Activated CD8-positive, alpha-beta memory T cell treated with anti-CD3 and anti-CD28 coated beads, Interleukin-2, amount 50 U/mL, for 24 hours (primary cell): Measurements from ENCODE around the gene SLAMF7.
"Not testable (repeated sequence)": the region's sequence is repeated elsewhere in the genome, so short reads cannot be mapped to it uniquely, and the experiment has no call there.

Experiments used
- DNase-seq: peaks from one replicate; pipeline ENCODE4 v3.0.0-alpha.2; 2020; ENCODE audit errors: extremely low read depth

The SLAMF7 gene

DNA sequence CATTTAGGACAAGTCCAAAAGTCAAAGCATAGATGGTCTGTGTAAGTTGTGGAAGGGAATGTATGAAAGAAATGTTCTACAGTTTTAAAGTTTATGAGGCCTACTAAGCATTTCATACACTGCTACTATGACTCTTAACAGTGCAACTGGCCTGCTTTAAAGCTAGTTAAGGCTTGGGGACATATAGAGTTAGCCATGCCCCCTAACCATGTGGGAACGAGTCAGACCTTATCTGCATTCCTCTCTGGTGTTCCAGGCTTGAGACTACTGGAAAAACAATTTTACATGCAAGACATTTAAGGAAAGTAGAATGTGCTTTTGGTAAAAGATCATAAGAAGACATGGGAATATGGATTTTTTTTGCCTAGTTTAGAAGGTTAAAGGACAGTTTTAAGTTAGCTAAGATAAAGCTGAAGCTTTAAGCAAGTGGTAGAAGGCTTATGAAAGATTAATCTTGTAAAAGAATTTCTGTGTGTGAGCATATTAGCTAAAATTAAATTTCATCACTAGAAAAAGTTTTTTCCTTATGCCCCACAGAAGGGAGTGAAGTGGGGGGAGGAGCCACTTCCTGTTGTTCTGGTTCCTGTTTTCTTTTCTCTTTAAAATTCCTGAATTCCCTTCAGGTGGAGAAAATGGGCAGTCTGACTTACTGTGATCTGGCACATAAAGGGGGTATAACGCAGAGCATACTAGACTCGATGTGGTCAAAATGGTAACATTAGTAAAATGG lies 18.5 kb upstream of the SLAMF7 start:
- no peak for DNase-seq

DNA sequence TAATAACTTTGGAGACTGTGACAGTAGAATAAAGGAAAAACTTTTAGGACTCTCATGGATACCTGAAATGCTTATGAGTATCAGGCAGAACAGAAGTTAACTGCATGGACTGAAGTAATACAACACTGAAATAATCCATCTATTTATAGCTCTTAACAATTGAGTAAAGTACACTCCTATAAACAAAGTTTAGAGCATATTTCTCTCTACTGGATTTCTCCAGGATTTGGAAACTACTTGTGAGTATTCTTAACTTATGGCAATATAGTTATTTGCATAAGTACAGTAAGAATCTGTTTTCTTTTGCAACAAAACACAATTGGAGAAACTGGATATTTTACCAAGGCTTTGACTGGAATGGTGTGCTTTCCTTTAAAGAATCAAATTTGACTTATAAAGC lies 17.6 kb upstream of the SLAMF7 start:
- no peak for DNase-seq

DNA sequence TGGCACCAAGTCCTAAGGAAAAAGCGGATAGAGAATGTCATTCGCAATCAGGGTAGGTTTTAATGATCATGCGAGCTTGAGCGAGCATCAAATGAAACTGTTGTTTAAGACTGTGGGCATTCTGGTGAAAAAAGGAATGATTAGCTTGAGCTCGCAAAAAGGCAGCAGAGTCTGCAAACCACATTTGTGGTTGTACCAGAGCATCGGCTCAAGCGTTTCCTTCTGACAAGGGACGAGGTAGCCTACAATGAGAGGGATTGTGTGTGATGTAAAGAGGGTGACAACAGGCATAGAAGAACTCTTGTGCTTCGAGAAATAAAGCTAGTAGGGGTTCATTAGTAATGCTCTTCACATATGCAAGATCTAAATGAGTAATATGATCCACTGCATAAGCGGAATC lies 16.3 kb upstream of the SLAMF7 start:
- no peak for DNase-seq

DNA sequence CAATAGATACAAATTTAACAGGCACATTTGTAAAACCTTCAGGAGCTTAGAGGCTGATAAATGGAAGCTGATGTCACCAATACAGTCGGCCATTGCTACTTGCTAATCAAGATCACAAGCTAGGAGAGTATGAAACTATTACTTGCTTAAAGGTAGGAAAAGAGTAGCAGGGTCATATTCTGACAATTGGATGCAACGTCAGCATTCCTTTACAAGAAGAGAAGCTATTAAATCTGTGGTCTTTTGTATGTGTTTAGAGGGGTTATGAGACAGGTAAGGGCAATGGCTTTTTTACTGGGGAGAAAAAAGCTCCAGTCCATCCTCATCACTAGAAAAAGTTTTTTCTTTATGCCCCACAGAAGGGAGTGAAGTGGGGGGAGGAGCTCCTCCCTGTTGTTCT lies 15.7 kb upstream of the SLAMF7 start:
- no peak for DNase-seq

DNA sequence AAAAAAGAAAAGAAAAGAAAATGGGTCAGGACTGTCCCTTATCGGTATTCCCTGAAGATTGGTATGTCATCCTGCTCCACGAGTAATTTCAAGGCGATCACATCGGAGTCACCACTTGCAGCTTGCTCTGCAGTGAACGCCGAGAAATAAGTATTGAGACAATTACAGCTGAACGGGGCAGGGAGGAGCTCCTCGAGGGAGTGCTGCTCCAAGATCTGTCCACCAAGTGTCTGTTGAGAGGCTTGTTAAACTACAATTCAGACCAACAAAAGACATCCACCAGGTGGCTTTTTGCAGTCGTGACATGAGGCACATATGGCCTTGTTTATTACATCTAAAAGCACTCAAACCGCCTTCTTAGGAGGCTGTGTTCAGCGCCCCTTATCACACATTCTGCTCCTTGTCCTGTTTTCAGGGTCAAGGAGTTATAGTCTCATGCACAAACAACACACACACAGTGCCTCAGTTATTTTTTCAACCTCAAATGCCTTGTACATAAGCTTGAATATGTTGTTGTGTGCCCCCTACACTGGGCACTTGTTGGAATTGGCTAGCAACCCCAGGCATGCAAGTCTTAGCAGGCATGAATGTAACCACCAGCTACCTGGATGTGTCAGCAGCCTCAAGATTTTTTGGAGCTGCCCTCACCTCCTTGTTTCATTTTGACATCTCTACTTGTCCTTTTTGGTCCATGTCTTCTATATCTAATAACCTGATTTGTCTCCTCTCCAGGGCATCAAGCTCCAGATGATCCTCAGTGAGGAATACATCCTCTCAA lies 14.4 kb upstream of the SLAMF7 start:
- DNase-seq = no peak

DNA sequence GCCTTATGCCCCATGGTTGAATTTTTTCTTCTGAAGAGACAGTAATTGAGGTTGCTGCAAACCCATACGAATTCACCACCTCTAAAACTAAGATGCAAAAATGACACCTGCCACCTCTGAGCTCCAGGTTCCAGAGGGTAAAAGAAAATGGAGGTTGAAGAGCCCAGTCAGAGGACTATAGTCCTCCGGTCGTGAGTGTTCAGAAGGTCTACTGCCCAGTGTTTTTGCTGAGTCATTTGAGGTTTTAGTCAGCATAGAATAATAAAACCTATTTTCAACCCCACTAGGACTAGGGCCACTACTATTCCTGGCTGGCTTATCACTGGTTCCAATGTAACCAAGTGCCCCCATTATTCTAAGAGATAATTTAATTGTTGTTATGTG lies 12.9 kb upstream of the SLAMF7 start:
- no peak for DNase-seq

DNA sequence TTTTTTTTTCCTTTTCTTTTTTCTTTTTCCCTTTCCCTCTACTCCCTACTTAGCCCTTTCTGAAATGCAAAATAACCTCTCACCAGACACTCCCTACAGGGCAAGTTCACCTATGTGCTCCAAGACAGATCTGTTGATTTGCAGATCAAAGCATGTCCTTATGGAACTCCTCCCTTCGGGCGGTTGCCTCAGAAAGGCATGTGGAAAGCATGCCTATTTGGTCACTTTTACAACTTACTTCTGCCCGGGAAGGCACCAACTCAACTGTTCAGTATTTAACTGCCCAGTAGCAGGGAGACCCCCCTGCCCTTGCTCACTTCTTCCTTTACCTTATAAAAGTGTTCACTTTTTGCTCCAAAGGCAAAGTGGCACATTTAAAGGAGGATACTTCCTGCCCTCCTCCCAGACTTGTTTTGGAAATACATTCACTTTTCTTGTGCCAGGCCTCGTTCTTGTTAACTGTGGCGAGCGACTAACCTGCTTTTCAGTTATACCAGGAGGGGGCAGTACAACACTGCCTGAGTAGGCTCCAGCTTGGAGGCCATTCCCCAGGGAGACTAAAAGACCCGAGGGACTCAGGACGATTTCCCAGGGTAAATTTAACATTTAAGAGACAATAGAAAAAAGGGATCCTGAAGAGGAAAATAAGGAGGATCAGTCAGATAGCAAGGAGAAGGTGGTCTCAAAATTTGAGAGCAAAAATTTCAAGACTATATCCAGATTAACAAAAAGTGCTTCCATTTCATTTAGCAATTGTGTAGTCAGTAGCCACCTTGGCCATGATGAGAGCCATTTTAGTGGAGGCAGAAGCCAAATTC lies 12.3 kb upstream of the SLAMF7 start:
- DNase-seq = no peak

DNA sequence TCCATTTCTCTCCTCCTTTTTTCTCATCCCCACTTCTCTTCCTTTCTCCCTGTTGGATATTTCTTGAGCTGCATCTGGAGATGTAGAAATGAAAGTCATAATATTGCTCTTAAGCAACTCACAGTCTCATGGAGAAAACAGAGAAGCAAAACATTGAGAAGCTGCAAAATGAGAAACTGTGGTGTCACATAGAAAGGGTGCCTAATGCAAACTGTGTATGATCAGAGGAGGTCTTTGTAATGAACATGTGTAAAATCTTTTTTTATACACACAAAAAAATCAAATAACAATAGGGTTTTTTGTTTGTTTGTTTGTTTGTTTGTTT lies 11.8 kb upstream of the SLAMF7 start:
- no peak for DNase-seq

DNA sequence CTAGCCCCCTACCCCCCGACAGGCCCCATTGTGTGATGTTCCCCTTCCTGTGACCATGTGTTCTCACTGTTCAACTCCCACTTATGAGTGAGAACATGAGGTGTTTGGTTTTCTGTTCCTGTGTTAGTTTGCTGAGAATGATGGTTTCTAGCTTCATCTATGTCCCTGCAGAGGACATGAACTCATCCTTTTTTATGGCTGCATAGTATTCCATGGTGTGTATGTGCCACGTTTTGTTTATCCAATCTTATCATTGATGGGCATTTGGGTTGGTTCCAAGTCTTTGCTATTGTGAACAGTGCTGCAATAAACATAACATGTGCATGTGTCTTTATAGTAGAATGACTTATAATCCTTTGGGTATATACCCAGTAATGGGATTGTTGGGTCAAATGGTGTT lies 7.5 kb upstream of the SLAMF7 start:
- DNase-seq = not testable (repeated sequence)

DNA sequence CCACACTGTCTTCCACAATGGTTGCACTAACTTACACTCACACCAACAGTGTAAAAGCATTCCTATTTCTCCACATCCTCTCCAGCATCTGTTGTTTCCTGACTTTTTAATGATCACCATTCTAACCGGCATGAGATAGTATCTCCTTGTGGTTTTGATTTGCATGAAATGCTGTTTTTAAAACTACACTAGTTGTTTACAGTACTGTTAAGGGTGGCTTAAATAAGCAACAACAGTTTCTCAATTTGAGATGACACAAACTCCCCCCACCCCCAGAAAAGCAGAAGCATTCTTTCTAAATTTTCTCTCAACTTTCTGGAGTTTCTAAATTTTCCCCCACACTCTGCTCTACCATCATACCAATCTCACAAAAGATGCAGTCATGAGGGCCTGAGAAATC lies 7.1 kb upstream of the SLAMF7 start:
- no peak for DNase-seq

DNA sequence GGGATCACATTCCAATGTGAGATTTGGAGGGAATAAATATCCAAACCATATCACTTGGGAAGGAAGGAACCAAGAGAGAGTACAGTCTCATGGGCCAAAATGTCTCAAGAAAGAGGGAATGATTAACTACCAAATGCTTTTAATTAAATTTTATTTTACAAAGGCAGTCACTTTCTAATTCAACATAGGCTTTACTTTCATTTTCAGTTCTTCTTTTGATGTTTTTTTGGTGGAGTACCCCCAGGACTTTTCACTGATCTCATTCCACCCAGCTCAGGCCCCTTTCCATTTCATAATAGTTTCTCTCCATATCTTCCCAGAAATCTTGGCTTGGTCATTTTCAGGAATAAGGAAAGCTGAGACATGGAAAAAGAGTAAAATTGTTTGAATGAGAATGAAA lies 5.1 kb upstream of the SLAMF7 start:
- no peak for DNase-seq

DNA sequence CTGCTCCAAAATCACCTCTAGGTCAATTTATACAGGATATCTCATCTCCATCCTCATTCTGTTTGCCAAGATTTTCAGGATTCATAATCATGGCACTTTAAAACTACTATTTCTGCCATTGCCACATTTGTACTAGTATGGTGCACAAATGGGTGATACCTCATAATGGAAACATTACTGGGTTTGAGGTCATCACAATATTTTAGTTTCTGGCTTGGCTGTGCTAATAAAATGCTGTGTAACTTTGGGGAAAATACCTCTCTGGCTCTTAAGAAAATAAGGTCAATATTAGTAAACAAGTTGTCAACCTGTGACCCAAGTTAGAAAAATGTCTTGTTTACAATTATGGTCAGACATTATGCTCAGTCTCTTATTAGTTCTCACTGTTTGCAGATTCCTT lies 4.7 kb upstream of the SLAMF7 start:
- DNase-seq = no peak

DNA sequence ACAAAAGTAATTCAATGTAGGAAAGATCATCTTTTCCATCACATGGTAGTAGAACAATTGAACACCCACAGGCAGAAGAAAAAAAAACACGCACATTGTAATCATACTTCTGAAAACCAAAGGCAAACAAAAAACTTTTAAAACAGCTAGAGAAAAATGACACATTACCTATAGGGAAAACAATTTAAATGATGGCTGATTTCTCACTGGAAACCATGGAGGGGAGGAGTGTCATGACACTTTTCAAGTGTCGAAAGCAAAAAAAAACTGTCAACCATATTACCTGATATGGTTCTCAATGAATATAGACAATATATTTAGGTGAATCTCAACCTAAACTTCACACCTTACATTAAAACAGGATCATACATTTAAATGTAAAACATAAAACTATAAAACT lies 776 bp upstream of the SLAMF7 start:
- no peak for DNase-seq

DNA sequence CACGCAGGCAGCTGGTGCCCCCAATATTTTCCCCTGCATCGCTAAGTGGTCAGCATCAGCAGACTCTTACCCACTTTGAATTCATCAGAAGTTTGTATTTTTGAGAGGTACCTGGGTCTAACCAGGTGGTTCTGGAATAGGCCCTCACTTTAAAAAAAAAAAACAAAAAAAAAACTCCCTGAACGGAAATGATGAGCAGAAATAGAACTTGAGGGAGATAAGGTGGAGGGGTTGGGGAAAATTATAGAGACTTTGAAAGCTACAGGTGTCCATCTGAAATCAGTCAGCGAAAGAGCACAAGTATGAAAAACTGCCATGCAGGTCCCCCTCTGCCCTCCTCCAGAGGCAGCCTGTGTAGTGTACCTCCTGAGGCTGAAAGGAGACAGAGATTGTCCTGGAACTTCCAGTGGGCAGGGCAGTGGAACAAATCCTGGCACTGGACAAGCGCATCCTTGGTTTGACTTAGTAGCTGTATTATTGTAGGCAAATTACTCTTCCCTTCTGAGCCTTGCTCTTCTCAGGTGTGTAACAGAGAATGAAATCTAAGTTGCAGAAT lies 1.2 kb downstream of the SLAMF7 start:
- no peak for DNase-seq

DNA sequence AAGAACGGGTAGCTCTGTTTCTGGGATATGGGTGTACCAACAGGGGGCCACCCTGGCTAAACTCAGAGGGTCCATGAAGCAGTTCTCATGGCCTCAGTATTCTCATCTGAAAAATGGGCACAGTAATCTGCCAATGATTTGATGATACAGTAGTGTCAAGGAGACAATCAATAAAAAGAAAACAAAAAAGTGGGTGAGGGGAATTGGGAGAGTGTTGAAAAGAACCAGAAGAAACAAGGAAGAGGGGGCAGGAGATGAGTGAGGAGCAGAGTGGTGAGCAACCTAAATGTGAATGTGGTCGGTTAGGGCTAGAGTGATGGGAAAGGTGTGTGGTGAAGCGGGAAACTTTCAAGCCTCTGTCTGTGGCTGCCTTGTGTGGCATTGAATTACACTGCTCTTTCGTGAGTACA lies 2.0 kb downstream of the SLAMF7 start:
- no peak for DNase-seq

DNA sequence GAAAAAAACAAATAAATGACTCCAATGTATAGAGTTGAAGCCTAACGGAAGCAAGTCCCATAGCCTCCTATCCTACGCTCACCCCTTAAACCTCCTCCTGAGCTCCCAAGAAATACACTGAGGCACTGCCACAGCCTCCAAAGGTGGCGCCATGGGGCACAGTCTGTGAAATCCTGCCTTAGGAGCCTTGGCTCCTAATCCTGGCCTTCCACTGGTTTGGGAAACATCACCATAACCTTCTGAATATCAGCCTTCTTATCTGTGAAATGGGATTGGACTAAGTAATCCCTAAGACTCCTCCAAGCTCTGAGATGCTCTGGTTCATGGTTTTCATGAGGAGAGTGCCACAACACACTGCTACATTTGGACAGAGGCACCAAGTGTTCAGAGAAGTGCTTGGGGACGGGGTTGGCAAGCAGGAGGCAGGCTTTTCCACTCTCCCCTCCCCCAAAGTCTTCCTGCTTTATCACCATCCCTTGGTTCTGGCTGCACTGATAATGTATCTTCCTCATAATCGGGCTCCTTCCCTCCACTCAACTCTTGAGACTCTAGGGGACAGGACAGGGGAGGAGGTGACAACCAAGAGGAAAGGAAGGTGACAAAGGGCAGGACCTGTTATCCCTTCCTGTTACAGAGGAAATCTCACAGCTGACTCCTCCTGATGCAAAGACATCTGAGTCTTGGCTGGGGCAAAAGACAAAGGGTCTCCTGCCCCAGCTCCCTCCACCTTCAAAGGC lies 2.7 kb downstream of the SLAMF7 start:
- DNase-seq = no peak

DNA sequence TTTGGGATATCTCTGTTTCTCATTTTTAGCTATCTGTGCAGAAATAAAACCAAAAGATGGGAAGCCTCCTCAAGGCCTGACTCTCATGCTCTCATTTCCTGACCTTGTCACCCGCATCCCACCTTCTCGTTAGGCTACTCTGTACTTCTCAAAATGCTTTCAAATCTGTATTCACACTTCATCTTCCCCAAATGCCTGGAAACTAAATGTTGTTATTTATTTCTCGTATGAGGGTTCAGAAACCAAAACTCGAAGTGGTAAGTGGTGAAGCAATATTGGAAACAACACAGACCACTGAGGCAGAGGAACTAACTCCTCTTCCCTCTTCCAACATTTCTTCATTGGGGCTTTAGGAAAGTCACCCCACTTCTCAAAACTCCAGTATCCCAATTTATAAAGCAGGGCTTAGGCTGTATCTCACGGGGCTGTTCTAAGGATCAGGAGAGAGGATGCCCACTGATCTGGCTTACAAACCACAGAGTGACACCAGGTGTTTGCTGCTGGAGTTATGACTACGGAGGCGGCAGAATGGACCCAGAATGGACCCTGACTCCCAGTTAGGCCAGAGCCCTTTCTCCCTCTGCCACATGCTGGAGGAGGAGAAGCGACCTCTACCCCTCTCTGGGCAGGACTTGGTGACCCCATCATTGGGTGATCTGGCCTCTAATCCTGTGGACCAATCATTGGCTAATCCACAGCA lies 3.5 kb downstream of the SLAMF7 start:
- no peak for DNase-seq

DNA sequence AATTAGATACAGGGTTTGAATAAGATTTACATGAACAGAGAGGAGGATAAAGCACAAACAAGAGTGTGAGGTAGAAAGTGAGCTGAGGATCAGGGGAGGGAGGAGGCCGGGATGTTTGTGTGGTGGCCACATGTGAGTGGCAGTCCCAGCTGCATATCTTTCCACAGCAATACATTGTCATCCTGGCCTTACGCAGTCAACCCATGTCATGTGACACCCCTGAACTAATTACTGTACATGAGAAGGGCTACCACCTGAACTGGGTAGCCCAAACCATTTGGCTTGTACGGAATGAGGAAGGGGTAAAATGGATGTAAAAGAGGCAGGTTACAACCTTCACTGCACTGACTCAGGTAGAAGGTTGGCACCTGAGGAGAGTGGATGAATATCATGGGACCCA lies 4.2 kb downstream of the SLAMF7 start:
- DNase-seq = no peak

DNA sequence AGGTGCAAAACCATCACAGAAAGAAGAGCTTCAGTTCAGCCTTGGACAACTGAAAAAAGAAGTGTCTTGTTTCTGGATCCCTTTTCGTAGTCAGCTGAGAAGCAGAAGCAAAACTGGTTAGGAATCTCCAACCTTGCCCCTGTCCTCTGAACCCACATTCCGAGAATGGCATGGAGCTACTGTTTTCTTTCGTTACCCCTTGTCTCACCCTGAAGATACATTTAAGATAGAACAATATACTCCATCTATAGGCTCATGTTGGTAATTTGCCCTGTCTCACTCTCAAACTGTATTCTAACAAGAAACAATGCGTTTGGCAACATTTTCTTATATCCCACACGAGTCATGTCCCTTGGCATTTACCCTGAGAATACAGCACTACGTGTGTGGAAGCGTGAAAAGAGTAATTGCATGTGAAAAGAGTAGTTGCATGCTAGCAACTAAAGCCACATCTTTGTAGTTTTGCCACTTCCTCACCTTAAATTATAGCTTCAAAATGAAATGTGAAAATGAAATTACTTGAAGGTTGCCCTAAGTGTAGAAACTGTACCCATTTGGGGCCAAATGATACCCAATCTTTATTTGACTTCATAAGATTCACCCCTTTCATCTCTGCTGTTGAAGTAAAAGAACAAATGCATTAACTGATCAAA lies 5.3 kb downstream of the SLAMF7 start:
- no peak for DNase-seq

DNA sequence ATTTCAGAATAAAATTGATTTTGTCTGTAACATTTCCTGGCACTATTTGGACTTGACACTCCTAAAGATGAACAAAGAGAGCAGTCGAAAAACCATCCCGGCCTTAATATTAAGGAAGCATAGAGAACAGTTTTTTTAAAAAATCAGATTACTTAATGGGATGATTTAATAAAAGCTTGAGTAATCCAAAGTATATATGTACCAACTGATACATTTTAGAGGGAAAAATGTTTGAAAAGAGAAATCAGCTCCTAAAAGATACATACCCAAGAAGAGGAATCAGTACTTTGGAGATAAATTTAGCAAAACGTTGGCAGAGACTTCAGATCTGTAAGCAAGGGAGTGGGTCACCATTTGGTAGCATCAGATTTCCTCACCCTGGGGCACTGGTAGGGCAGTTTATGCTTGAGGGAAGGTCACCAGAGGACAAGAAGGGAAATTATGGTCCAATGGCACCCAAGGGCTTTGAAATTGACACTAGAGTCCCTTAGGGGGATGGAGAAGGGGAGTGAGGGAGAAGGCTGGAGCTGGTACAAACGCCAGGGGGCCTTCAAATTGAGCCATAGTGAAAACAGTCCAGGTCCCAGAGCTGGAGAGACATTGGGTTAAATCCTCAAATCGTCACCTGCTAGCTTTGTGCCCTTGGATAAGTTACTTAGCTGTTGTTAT lies 5.9 kb downstream of the SLAMF7 start:
- DNase-seq = no peak
